ENCODE results near the gene SLC27A1. TPM values are rescaled to one million over a fixed set of nuclear protein-coding genes. Genes with fewer than 3 reads are reported as not detected.
A peak's percentile ranks its signal among the peaks of the same experiment; 100 is the strongest.

The SLC27A1 gene
- total and polyA plus RNA-seq, 12 donors = 4.9 to 107 (median 56.0) TPM

GRCh38 chr19:17487284-17488121, 17.2 kb downstream of the SLC27A1 start:
- peaks cover 0 to 6% of the 10 kb centered on the region in 2 donors for H3K36me3 ChIP-seq (replicated peaks in 1 of 2)

GRCh38 chr19:17488593-17489391, 18.5 kb downstream of the SLC27A1 start:
- DNase-seq = peak; percentile 72 to 90 (median 74)
- H3K4me3 ChIP-seq = no peak overlapping the region
- peaks cover 0 to 13% of the 10 kb centered on the region in 2 donors for H3K4me1 ChIP-seq (replicated peaks in 1 of 2)
- TF ChIP-seq POLR2A (IDR thresholded peaks at IDR 0.05) (no peak), CTCF (IDR thresholded peaks at IDR 0.05) (peak in 1 of 6 experiments; percentile 17)
- intact Hi-C loops (cut with DNase I) = no loop called here
- H3K36me3 ChIP-seq (replicated peaks in 1 of 2) = peaks cover 0 to 6% of the 10 kb centered on the region in 2 donors
- WGBS, 4 donors = 35 to 43% (median 42%) methylated on average over 14 to 31 of the region's 31 CpGs
- H3K27ac ChIP-seq = peak overlapping the region in 2 of 5 donors; percentile 23 to 57
- H3K27me3 ChIP-seq = no peaks in the 10 kb centered on the region
- H3K9me3 ChIP-seq (replicated peaks in 1 of 3) = no peaks in the 10 kb centered on the region

More at GRCh38 chr19:17487284-17488121, 17.2 kb downstream of the SLC27A1 start:
- no peak overlapping the region for H3K4me3 ChIP-seq
- no peaks in the 10 kb centered on the region for H3K27me3 ChIP-seq
- H3K4me1 ChIP-seq (replicated peaks in 1 of 2) = peaks cover 0 to 13% of the 10 kb centered on the region in 2 donors
- no peak for TF ChIP-seq CTCF (IDR thresholded peaks at IDR 0.05)
- no peak for TF ChIP-seq POLR2A (IDR thresholded peaks at IDR 0.05)
- no peak for DNase-seq
- WGBS, 4 donors = 70 to 77% (median 76%) methylated on average over 13 to 18 of the region's 18 CpGs
- H3K27ac ChIP-seq = peak overlapping the region in 1 of 5 donors; percentile 23
- no peaks in the 10 kb centered on the region for H3K9me3 ChIP-seq (replicated peaks in 1 of 3)
- intact Hi-C loops (cut with DNase I) = no loop called here

- Histone ChIP-seq H3K9me3 (replicated peaks in 1 of 3) (no peaks in the 10 kb centered on the region), H3K36me3 (replicated peaks in 1 of 2) (peaks cover 0 to 6% of the 10 kb centered on the region in 2 donors), H3K27me3 (no peaks in the 10 kb centered on the region), H3K4me3 (no peak overlapping the region), H3K27ac (peak overlapping the region in 2 of 5 donors; percentile 23 to 57), H3K4me1 (replicated peaks in 1 of 2) (peaks cover 0 to 13% of the 10 kb centered on the region in 2 donors)
- TF ChIP-seq CTCF (IDR thresholded peaks at IDR 0.05) (peak in 1 of 6 experiments; percentile 0), POLR2A (IDR thresholded peaks at IDR 0.05) (no peak)
- 79 to 87% (median 82%) methylated on average over 8 to 9 of the region's 9 CpGs for WGBS, 4 donors
- no peak for DNase-seq
- intact Hi-C loops (cut with DNase I) = loop anchor here (10.0 kb wide), 1 partner anchor 85 kb away; no protein-coding TSS in a partner anchor
Measured at GRCh38 chr19:17489392-17490030, 19.2 kb downstream of the SLC27A1 start.
